HG03520 (cell line): ENCODE data around the gene VARS1.

Source experiments
- ATAC-seq: cut with Tn5 transposase; IDR thresholded peaks from one replicate; pipeline ENCODE4 v1.9.1; 2021; ENCODE audit warnings: mild to moderate bottlenecking, moderate library complexity; ENCODE audit not compliant: unreplicated experiment

Gene VARS1

DNA sequence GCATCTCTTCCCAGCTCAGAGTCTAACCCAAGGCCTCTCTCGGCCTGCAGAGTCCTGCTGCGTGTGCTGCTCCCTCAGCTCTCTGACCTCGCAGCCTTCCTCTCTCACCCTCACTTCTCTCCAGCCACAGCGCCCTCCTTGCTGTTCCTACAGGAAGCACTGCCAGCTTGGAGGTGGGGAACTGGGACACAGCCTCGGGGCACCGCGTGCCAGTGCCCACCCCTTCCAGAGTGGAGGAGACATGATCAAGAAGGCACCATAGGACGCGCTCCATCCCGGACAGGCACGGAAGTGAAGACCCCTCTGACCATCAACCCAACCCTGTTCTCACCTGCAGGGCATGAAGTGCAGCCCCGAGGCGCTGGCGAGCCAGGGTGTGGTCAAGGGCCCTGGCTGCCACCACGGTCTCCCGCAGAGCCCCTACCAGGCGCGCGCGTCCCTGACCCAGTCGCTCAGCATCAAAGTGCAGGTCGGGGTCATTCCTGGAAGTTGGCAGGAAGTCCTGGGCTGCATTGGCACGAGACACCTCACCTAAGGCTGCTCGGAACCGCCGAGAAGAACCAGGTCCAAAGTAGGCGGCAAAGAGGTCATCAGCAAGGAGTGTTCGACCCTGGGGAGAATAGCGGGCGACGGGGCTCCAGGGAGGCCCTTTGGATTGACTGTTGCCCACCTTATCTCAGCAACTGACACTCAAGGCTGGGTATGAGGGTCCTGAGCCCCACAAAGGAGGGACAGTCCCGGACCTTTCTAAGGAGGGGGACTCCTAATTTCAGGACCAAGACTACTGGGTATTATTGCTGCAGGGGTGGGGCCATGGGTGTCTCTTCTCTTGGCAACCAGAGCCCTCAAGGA lies 19.7 kb downstream of the VARS1 start:
- ATAC-seq, result no peak

DNA sequence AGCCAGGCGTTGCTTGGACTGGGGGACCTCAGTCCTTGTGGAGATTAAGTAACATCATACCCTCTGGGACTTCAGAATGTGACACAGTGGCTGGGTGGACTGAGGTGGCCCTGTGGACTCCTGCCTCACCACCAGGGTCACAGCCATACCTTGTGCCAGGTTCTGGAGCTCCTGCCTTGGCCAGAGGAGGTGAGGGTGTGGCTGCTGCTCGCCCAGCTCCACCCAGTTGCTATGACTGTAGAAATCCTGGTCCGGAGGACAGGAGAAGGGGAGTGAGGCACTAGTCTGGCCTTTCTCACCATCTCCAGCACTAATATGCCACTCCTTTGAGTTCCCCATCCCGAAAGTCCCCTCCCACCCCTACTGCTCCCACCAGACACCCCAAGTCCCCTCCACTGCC lies 20.4 kb downstream of the VARS1 start:
- ATAC-seq, result no peak

DNA sequence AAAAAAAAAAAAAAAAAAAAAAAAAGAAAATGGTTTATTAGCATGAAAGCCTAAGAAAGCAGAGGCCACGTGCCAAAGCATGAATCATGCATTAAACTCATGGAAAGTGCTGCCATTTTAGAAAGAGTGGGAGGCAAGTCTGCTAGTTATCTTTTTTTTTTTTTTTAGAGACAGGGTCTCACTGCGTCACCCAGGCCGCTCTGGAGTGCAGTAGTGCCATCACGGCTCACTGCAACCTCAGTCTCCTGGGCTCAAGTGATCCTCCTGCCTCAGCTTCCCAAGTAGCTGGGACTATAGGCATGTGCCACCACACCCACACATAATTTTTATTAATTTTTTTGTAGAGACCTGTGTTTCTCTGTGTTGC lies 23.6 kb downstream of the VARS1 start:
- ATAC-seq, result no peak

DNA sequence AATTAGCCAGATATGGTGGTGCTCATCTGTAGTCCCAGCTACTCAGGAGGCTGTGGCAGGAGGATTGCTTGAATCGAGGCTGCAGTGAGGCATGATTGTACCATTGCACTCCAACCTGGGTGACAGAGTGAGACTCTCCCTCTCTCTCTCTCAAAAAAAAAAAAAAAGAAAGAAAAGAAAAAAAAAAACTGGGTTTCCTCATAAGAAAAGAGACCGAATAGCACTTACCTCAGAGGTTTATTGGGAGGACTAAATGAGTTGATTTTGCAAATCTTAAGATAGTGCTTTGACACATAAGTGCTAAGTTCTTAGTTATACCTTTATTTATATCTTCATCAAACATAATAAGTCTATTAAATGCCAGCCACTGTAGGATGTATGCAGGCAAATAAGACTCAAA lies 24.7 kb downstream of the VARS1 start:
- no peak for ATAC-seq

DNA sequence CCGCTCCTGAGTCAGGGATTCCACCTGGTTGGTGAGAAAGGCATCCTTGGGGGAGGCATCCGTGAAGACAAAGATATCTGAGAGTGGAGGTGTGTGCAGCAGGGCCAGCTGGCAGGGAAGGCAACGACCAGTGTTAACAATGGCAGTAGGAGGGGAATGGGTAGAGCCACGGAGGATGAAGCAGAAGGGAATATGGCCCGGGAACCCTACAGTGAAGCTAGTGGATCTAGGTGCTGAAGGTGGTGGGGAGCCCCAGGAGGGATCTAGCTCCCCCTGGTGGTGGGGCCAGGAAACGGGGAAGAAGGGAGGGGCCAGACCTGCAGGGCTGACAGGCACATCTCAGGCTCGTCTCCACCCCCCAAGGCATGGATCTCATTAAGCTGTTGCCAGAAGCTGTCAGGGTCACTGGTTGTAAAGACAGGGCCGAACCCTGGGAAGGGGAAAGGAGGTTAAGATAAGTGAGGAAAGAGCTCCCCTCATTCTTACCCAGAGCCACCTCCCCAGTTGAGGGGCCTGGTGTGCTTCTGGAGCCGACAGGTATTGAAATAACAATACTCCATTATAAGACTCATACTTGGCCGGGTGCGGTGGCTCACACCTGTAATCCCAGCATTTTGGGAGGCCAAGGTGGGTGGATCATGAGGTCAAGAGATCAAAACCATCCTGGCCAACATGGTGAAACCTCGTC lies 25.7 kb downstream of the VARS1 start:
- no peak for ATAC-seq

DNA sequence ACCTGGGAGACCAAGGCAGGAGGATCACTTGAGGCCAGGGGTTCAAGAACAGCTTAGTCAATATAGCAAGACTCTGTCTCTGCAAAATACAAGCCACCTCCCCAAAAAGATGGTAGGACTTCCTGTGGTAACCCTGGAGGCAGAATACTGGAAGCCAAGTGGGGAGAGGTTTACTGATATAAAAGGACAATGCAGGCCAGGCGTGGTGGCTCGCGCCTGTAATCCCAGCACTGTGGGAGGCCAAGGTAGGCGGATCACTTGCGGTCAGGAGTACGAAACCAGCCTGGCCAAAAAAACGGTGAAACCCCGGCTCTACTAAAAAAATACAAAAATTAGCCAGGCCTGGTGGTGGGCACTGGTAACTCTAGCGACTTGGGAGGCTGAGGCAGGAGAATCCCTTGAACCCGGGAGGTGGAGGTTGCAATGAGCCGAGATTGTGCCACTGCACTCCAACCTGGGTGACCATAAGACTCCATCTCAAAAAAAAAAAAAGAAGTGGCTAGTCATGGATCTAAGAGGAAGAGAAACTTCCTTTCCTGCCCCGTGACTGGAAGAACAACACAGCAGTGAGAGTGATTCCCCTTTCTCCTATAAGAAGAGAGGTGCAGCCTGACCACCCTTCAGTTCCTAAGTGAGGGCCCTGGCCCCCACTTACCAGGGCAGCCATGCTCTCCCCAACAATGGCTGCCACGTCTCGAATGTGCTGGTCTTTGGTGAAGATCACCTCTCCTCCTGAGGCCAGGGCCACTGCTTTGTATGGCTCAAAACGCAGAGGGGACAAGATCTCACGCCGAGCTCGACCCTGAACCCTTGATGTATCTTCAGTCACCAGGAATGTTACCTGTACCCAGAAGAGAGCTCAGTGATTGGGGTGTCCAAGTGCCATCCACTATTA lies 26.9 kb downstream of the VARS1 start:
- ATAC-seq, result no peak

DNA sequence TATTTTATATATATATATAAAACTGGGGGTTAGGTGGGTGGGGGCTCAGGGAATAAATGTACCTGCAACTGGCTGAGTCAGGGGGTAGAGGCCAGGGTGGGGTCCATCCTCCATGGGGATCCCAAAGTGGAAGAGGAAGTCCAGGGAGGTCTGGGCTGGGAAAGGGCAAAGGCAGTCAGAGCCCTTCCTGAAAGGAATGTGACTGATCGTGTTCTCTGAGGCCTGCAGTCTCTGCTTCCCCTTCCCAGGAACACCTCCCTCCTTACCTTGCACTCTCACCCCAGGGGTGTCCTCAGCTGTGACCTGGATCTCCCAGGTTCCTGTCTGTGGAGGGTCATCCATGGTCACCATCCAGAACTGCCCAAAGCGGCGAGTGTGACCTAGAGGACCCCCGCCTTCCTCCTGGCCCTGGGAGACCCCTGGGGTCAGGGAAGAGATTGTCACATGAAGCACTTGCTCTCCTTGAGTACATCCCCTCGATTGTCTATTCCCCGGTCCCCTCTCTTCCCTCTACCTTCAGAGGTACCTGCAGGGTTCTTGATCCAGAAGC lies 28.4 kb downstream of the VARS1 start:
- no peak for ATAC-seq

DNA sequence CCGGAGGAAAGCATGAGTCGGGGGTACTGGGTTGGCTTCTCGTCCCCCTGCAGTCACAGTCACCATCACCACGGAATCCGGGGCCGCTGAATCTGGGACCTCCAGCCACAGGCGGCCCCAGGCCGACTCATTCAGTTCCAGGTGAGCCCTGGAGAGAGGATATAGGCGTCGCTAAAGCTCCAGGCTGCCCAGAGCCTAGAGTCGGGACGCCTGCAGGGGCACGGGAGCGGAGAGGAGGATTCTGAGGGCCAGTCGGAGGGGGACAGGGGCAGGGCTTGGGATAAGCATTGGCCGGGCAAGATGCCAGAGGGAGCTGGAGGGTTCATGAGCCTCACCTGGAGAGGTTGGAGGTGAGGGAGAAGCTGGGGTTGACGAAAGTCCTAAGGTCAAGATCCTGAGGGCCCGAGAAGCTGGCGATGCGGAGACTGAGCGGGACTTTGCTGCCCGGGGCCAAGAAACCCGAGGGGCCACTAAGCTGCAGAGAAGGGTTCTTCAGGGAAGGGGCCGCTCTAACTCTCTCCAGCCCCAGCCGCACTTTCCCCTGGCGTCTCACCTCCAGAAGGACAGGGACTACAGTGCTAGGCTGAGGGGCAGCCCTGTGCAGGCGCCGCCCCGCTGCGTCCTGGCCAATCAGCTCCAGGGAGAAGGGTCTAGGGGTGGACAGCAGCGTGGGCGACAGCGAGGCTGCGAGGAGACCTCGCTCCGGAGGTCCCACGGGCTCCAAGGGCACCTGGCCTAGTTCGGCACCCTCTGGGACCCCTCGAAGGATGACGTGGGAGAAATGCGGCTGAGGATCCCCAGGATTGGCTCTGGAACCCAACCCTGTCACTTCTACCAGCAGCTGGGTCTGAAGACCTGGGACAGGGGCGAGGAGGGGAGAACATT lies 29.4 kb downstream of the VARS1 start:
- no peak for ATAC-seq

DNA sequence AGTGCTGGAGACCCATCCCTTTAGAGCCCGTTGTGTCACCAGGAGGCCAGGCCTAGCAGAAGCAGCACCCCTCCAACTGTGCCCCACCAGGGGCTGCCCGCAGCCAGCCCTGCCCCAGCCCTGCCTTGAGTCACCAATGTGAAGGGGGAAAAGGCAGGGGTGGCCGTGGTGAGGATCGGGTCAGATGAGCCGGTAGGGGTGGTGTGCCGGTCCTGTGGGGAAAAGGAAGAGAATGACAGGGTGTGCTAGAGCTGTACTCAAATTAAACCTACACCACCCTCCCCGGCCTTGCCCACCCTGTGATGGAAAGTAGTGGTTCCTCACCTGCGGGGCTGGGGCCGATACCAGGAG lies 30.0 kb downstream of the VARS1 start:
- ATAC-seq, result no peak

DNA sequence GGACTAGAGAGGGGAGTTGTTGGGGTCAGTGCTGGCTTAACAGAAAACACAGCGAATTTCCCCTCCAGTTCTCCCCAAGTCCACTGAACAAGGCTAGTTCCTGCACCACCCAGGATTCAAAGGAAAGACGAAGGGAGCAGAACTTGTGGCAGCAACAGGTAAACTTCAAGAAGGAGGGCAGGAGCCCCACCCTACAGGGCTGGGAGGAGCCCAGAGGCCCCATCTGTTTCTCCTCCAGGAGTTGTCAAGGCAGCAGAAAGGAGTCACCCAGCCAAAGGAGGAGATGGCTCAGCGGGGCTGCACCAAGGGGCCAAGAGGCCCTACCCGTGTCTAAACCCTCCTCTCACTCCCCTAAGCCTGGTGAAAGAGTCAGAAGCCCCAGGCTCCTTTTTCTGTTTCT lies 31.4 kb downstream of the VARS1 start:
- ATAC-seq, result no peak

DNA sequence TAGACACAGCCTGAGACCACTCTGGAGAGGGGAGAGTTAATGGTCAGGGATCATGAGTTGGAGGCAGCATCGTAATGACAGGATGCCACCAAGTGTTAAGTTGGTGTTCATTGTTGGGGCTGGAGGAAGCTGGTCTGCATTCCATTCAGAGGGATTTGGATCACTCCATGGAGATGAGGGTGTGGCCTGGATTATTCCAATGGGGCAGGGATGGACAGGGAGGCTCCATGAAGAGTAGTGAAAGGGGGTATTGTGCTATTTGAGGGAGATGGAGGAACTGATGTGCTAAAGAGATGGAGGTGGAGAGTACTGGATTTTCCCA lies 32.0 kb downstream of the VARS1 start:
- no peak for ATAC-seq

DNA sequence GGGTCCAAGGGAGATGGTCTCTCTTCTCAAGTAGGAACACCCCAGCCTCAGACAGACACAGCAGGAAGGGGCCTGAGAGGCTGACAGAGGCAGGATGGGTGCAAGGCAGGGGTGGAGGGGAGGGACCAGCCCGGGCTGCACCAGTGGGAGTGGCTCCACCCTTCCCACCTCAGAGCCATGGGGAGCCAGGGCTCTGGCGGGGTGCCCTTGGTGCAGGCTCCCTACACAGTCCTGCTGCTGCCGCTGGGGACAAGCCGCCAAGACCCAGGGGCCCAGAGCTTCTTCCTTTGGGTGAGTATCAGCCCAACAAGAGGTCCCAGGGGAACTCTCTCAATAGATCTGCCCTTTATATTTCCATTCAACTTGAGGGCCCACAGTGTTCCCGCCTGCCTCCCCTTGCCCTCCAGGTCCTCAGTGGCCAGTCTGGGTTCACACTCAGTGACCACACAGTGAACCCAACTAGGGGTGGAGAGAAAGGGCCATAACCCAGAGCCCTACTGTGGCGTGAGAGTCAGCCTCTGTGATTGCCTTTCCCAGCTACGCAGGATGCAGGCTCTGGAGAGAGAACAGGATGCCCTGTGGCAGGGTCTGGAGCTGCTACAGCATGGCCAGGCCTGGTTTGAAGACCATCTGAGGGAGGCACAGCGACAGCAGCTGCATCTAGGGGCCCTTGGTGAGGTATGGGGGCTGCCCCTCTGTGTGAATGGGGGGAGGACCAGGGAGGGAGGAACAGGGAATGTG lies 32.5 kb downstream of the VARS1 start:
- no peak for ATAC-seq

DNA sequence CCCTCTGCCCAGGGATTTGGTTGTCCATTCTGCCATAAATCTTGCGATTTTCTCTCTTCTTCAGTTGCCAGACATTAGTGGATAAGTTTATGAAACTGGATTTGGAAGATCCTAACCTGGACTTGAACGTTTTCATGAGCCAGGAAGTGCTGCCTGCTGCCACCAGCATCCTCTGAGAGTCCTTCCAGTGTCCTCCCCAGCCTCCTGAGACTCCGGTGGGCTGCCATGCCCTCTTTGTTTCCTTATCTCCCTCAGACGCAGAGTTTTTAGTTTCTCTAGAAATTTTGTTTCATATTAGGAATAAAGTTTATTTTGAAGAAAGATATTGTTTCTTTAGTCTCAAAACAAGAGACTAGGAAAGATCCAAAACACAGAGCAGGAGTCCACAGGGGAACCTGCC lies 33.2 kb downstream of the VARS1 start, which contains the start of gene SAPCD1:
TSS of gene SAPCD1 (plus strand) at position 301 of the 400 bp plus-strand sequence. CDS start 399 bp downstream, outside the sequence.
- ATAC-seq, result no peak

DNA sequence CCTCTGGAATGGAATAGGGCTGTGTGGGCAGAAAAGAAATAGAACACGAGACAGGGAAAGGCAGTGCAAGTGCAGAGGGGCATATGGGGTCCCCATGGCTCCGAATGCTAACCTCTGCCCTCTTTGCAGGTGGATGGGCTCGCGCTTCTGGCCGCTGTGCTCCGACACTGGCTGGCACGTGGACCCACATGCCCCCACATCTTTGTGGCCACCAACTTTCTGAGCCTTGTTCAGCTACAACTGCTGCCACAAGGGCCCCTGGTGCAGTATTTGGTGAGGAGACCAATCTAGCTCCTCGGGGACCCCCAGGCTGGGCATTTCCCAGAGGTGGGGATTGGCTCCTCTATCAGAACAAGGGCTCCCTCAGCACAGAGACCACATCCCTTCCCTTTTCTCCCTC lies 34.2 kb downstream of the VARS1 start:
- no peak for ATAC-seq

DNA sequence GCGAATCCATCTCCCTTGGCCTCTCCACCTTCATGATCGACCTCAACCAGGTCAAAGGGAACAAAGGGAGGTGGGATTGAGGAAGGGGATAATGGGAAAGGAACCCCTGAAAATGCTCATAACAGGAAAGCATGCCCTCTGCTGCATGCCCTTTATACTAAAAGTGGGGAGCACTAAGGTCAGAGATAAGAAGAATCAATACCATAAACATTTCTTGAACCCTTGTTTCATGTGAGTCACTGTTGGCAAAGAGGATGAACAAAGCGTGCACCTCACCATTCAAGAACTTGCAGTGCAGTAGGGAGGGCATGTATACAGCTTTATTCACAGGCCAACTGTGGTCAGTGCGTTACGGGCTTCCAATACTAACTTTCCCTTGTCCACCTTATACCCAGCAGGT lies 34.8 kb downstream of the VARS1 start:
- ATAC-seq, result no peak

DNA sequence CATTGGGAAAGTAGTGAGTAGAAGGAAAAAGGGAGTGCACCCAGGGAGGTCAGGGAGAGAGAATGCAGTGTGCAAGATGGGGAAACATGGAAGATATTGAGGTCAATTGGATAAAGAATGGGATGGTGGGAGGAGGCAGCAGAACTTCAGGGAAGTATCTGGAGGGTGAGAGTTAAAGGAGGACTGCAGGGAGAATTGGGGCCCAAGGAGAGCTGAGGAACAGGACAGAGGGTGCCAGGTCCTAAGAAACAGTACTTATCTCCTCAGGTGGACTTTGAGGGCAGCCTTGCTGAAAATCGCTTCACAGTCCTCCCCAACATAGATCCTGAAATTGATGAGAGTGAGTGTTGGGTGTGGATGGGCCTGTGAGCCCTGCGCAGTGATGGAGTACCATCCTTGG lies 37.3 kb downstream of the VARS1 start:
- ATAC-seq, result no peak

DNA sequence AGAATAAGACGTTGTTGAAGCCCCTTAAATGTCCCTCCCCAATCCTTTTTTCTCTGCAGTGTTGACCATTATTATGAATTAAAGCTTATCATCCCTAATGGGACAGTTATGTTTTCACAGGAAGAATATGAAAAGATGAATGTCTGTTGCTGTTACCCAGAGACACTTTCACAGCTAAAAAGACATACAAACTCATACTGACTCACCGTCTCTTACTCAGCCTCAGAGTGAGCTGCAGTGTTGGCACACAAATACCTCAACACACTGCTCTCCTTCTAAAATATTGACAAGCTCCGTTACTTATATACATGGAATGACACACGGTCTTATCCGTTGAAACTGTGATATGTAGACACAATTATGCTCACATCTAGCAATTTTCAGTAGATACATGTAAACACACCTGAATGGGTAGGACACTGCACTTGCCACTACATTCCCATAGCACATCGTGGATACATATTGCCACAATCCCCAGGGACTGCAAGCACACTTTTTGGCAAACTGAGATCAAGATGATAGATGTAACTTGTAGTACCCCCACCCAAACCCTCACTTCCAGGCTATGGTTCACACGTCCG lies 42.7 kb downstream of the VARS1 start:
- no peak for ATAC-seq

DNA sequence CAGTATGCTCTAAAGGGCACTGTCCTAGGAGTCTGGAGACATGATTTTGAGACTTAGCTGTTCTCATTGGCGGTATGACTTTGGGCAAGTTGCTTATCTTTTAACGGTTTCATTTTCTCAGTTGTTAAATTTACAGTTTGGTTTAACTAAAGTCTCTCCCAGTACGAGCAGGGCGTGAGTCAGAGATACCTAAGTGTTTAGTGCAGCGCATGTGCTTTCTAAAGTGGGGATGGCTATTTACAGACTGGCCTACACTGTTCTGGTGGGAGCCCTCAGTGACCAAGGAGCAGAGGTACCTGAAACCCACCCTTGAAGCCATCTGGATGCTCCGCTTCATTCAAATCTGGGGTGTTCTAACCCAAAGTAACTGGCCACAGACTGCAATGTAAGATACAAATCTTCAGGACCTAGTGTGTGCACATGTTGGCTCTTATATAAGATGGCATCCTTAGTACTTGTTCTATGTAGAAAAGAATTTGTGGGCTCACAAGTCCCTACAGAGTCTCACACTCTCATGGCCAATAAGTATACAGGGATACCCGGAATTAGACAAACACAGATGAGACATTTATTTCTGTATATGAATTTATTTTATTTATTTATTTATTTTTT lies 45.0 kb downstream of the VARS1 start:
- no peak for ATAC-seq
